Mucosa of rectum (tissue), 2 donors: ENCODE data around the gene NR6A1.

Experiments used
- H3K27ac ChIP-seq, 2 donors: one replicate each; pipeline ENCODE4 v1.7.0; 2013; ENCODE audit warnings: inconsistent platforms in 2 of 2, low read depth in 2 of 2, low read length in 2 of 2
- H3K27me3 ChIP-seq, 2 donors: one replicate each; pipeline ENCODE4 v1.7.0; 2013; ENCODE audit warnings: low read length in 2 of 2; ENCODE audit not compliant: control insufficient read depth in 2 of 2, insufficient read depth in 2 of 2
- H3K36me3 ChIP-seq, 2 donors: one replicate each; pipeline ENCODE4 v1.7.0; 2013; ENCODE audit warnings: low read length in 2 of 2; ENCODE audit not compliant: control insufficient read depth in 2 of 2, insufficient read depth in 2 of 2
- H3K4me1 ChIP-seq, 2 donors: one replicate each; pipeline ENCODE4 v1.7.0; 2013; ENCODE audit warnings: low read length in 2 of 2, mild to moderate bottlenecking in 1 of 2; ENCODE audit not compliant: control insufficient read depth in 2 of 2, insufficient read depth in 2 of 2
- H3K4me3 ChIP-seq, 2 donors: one replicate each; pipeline ENCODE4 v1.7.0; 2013; ENCODE audit warnings: low read length in 2 of 2
- H3K9ac ChIP-seq, 2 donors: one replicate each; pipeline ENCODE4 v1.7.0; 2013; ENCODE audit warnings: low read length in 2 of 2, low read depth in 1 of 2, mild to moderate bottlenecking in 1 of 2
- H3K9me3 ChIP-seq, 2 donors: one replicate each; pipeline ENCODE4 v1.7.0; 2013; ENCODE audit warnings: low read length in 2 of 2; ENCODE audit not compliant: control insufficient read depth in 2 of 2
- donor health status: healthy.
- donor health status: Normal muscosa, but diverticular disease.

The NR6A1 gene

GRCh38 chr9:124478354-124478753 is 292.8 kb downstream of the NR6A1 start:
- Histone ChIP-seq H3K4me3 (no peak overlapping the region), H3K9me3 (no peaks in the 10 kb centered on the region), H3K27ac (no peak overlapping the region), H3K4me1 (no peaks in the 10 kb centered on the region), H3K36me3 (no peaks in the 10 kb centered on the region), H3K9ac (no peak overlapping the region), H3K27me3 (peaks cover 24 to 30% of the 10 kb centered on the region in 2 donors)

GRCh38 chr9:124477648-124478285 is 293.3 kb downstream of the NR6A1 start:
- Histone ChIP-seq H3K9me3 (no peaks in the 10 kb centered on the region), H3K27ac (no peak overlapping the region), H3K4me1 (no peaks in the 10 kb centered on the region), H3K36me3 (no peaks in the 10 kb centered on the region), H3K9ac (no peak overlapping the region), H3K4me3 (no peak overlapping the region), H3K27me3 (peaks cover 24 to 29% of the 10 kb centered on the region in 2 donors)

- H3K4me3 ChIP-seq: no peak overlapping the region
- H3K36me3 ChIP-seq: no peaks in the 10 kb centered on the region
- H3K9ac ChIP-seq: no peak overlapping the region
- H3K9me3 ChIP-seq: no peaks in the 10 kb centered on the region
- no peak overlapping the region for H3K27ac ChIP-seq
- H3K4me1 ChIP-seq: no peaks in the 10 kb centered on the region
- peaks cover 24 to 29% of the 10 kb centered on the region in 2 donors for H3K27me3 ChIP-seq
Measured at GRCh38 chr9:124477211-124477647, 293.9 kb downstream of the NR6A1 start.

- Histone ChIP-seq H3K36me3 (no peaks in the 10 kb centered on the region), H3K9ac (no peak overlapping the region), H3K4me1 (no peaks in the 10 kb centered on the region), H3K9me3 (no peaks in the 10 kb centered on the region), H3K27me3 (peaks cover 24 to 25% of the 10 kb centered on the region in 2 donors), H3K27ac (no peak overlapping the region), H3K4me3 (no peak overlapping the region)
Measured at GRCh38 chr9:124475868-124476690, 295.0 kb downstream of the NR6A1 start.

GRCh38 chr9:124475158-124475867 is 295.8 kb downstream of the NR6A1 start:
- Histone ChIP-seq H3K4me1 (no peaks in the 10 kb centered on the region), H3K27me3 (peaks cover 22% of the 10 kb centered on the region in 2 donors)

GRCh38 chr9:124474151-124474550 is 297.0 kb downstream of the NR6A1 start:
- Histone ChIP-seq H3K27me3 (peaks cover 17 to 22% of the 10 kb centered on the region in 2 donors), H3K9me3 (no peaks in the 10 kb centered on the region), H3K4me3 (no peak overlapping the region), H3K9ac (no peak overlapping the region), H3K27ac (no peak overlapping the region), H3K4me1 (no peaks in the 10 kb centered on the region), H3K36me3 (no peaks in the 10 kb centered on the region)

More at GRCh38 chr9:124475158-124475867, 295.8 kb downstream of the NR6A1 start:
- Histone ChIP-seq H3K36me3 (no peaks in the 10 kb centered on the region), H3K27ac (no peak overlapping the region), H3K9ac (no peak overlapping the region), H3K4me3 (no peak overlapping the region), H3K9me3 (no peaks in the 10 kb centered on the region)

GRCh38 chr9:124473310-124473709 is 297.8 kb downstream of the NR6A1 start:
- H3K4me1 ChIP-seq: no peaks in the 10 kb centered on the region
- H3K27ac ChIP-seq: no peak overlapping the region
- no peaks in the 10 kb centered on the region for H3K36me3 ChIP-seq
- H3K9ac ChIP-seq: no peak overlapping the region
- H3K27me3 ChIP-seq: peaks cover 10 to 16% of the 10 kb centered on the region in 2 donors
- H3K9me3 ChIP-seq: no peaks in the 10 kb centered on the region
- no peak overlapping the region for H3K4me3 ChIP-seq

- no peak overlapping the region for H3K9ac ChIP-seq
- no peaks in the 10 kb centered on the region for H3K9me3 ChIP-seq
- no peaks in the 10 kb centered on the region for H3K4me1 ChIP-seq
- no peaks in the 10 kb centered on the region for H3K36me3 ChIP-seq
- H3K4me3 ChIP-seq: no peak overlapping the region
- H3K27ac ChIP-seq: no peak overlapping the region
- H3K27me3 ChIP-seq: peaks cover 7 to 11% of the 10 kb centered on the region in 2 donors
Measured at GRCh38 chr9:124472770-124473169, 298.3 kb downstream of the NR6A1 start.

GRCh38 chr9:124471761-124472160 is 299.4 kb downstream of the NR6A1 start:
- Histone ChIP-seq H3K4me3 (no peak overlapping the region), H3K4me1 (no peaks in the 10 kb centered on the region), H3K9me3 (no peaks in the 10 kb centered on the region), H3K36me3 (no peaks in the 10 kb centered on the region), H3K9ac (no peak overlapping the region), H3K27me3 (peaks cover 4% of the 10 kb centered on the region in 2 donors), H3K27ac (no peak overlapping the region)

- no peaks in the 10 kb centered on the region for H3K4me1 ChIP-seq
- no peak overlapping the region for H3K9ac ChIP-seq
Measured at GRCh38 chr9:124470726-124471125, 300.4 kb downstream of the NR6A1 start.

More at GRCh38 chr9:124470726-124471125, 300.4 kb downstream of the NR6A1 start:
- H3K27me3 ChIP-seq: peaks cover 0 to 2% of the 10 kb centered on the region in 2 donors
- H3K4me3 ChIP-seq: no peak overlapping the region
- no peaks in the 10 kb centered on the region for H3K9me3 ChIP-seq
- no peaks in the 10 kb centered on the region for H3K36me3 ChIP-seq
- H3K27ac ChIP-seq: no peak overlapping the region
